ENCODE results near the gene CCNL1. TPM values are rescaled to one million over a fixed set of nuclear protein-coding genes. Genes with fewer than 3 reads are reported as not detected.

Gene CCNL1
- total RNA-seq, 1 donor from 2014 or later: 241 TPM

DNA sequence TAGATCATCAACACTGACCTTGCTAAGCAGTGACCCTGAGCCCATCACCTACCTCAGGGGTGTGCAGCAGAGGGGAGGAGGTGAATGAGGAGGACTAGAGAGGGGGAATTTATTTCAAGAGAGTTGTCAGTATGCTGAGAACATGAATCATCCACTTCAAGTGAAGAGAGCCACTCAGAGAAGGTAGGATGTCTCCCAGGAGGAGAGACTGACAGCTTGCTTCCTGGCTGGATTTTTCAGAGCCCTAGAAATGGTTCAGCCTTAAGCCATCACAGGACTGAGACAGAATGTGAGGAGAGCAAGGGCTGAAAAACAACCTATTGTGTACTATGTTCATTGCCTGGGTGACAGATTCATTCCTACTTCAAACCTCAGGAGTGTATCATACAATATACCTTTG is 34.8 kb downstream of the CCNL1 start:
- TF ChIP-seq CTCF (IDR thresholded peaks at IDR 0.05): no peak
- Histone ChIP-seq H3K36me3 (no peaks in the 10 kb centered on the region), H3K9me3 (no peaks in the 10 kb centered on the region), H3K4me3 (no peak overlapping the region), H3K27ac (no peak overlapping the region), H3K27me3 (no peaks in the 10 kb centered on the region), H3K4me1 (peaks cover 0 to 2% of the 10 kb centered on the region in 2 donors)
- intact Hi-C loops (cut with DNase I): no loop called here
- no peak for DNase-seq (ENCODE audit: low spot score in 2 of 2)

DNA sequence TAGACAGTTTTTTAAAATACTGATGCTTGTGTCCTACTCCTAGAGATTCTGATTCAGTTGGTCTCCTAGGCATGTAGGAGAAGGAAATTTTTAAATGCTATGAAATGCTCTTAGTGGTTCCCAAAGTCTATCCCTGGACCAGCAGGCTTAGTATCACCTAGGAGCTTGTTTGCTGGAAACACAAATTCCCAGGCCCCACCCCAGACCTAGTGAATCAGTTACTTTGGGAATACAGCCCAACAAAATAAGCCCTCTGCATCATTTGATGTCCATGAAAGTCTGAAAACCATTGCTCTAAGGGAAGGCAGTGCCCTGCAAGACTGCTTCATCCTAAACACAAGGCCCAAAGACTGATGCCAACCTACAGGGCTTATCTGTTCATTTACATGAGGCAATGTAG is 36.3 kb downstream of the CCNL1 start:
- H3K27ac ChIP-seq: no peak overlapping the region
- H3K4me3 ChIP-seq: no peak overlapping the region
- no peaks in the 10 kb centered on the region for H3K4me1 ChIP-seq
- intact Hi-C loops (cut with DNase I): no loop called here
- no peaks in the 10 kb centered on the region for H3K36me3 ChIP-seq
- no peak for TF ChIP-seq CTCF (IDR thresholded peaks at IDR 0.05)
- no peak for DNase-seq (ENCODE audit: low spot score in 2 of 2)
- H3K9me3 ChIP-seq: no peaks in the 10 kb centered on the region
- H3K27me3 ChIP-seq: no peaks in the 10 kb centered on the region

DNA sequence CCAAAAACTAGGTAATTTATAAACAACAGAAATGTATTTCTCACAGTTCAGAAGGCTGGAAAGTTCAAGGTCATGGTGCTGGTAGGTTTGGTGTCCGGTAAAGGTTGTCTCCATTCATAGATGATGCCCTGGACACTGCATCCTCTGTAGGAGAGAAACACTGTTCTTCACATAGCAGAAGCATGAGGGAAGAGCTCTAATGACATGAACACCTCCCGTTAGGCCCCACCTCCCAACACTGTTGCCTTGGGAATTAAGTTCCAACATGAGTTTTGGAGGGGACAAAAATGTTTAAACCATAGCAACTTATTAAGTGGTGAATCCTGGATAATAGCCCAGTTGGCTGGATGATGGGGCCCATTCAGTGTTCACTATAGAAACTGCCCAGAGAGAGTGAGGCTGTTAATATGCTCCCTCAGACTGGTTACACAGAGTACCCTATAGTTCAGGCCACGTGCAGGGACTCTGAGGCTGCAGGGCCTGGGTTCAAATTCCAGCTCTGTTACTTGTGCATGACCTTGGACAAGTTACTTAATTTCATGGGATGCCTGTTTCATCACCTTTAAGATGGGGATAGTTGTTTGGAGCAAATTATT is 37.0 kb downstream of the CCNL1 start:
- intact Hi-C loops (cut with DNase I): no loop called here
- H3K4me3 ChIP-seq: no peak overlapping the region
- H3K4me1 ChIP-seq: no peaks in the 10 kb centered on the region
- H3K27me3 ChIP-seq: no peaks in the 10 kb centered on the region
- no peak overlapping the region for H3K27ac ChIP-seq
- no peaks in the 10 kb centered on the region for H3K36me3 ChIP-seq
- TF ChIP-seq CTCF (IDR thresholded peaks at IDR 0.05): no peak
- H3K9me3 ChIP-seq: no peaks in the 10 kb centered on the region
- DNase-seq (ENCODE audit: low spot score in 2 of 2): no peak

- DNase-seq (ENCODE audit: low spot score in 2 of 2): no peak
- TF ChIP-seq CTCF (IDR thresholded peaks at IDR 0.05): no peak
- no peak overlapping the region for H3K4me3 ChIP-seq
- H3K9me3 ChIP-seq: no peaks in the 10 kb centered on the region
- no peaks in the 10 kb centered on the region for H3K4me1 ChIP-seq
- intact Hi-C loops (cut with DNase I): no loop called here
- H3K36me3 ChIP-seq: no peaks in the 10 kb centered on the region
- no peaks in the 10 kb centered on the region for H3K27me3 ChIP-seq
- H3K27ac ChIP-seq: no peak overlapping the region
Observed at GRCh38 chr3:157122116-157122515, 37.8 kb downstream of the CCNL1 start.

DNA sequence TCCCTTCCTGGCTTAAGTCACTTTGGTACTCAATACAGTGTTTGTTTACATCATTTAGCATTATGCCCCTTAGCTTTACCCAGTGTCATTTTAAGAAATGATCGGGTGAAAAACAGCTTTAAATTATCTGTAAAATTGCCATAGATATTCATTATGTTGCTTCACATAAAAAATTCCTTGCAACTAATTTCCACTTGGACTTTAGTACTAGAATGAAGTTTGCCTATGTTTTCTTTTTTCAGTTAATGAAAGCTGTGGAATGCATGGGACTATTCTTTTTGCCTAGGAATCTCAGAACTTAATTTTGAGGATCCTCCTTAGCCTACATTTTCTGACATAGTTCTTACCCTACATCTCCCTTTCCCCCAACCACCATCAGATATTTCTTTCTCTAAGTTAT is 38.4 kb downstream of the CCNL1 start:
- Histone ChIP-seq H3K4me3 (no peak overlapping the region), H3K9me3 (no peaks in the 10 kb centered on the region), H3K27me3 (no peaks in the 10 kb centered on the region), H3K27ac (no peak overlapping the region), H3K36me3 (no peaks in the 10 kb centered on the region), H3K4me1 (no peaks in the 10 kb centered on the region)
- no peak for DNase-seq (ENCODE audit: low spot score in 2 of 2)
- TF ChIP-seq CTCF (IDR thresholded peaks at IDR 0.05): no peak
- intact Hi-C loops (cut with DNase I): no loop called here
